HG02678 (cell line): ENCODE data around the gene DDX51.
"Not testable (repeated sequence)": the region's sequence is repeated elsewhere in the genome, so short reads cannot be mapped to it uniquely, and the experiment has no call there.

ENCODE experiments used
- ATAC-seq: cut with Tn5 transposase; IDR thresholded peaks from one replicate; pipeline ENCODE4 v1.9.1; 2021; ENCODE audit warnings: mild to moderate bottlenecking, moderate library complexity; ENCODE audit not compliant: unreplicated experiment

Gene DDX51

GRCh38 chr12:132154941-132155770 is 11.0 kb upstream of the DDX51 start:
- no peak for ATAC-seq

GRCh38 chr12:132154341-132154761 is 10.2 kb upstream of the DDX51 start:
- ATAC-seq = peak; percentile 27

GRCh38 chr12:132153501-132154340 is 9.6 kb upstream of the DDX51 start:
- peak; percentile 86 for ATAC-seq

GRCh38 chr12:132152953-132153352 is 8.8 kb upstream of the DDX51 start:
- ATAC-seq = no peak

GRCh38 chr12:132152411-132152821 is 8.3 kb upstream of the DDX51 start:
- no peak for ATAC-seq

GRCh38 chr12:132151766-132152410 is 7.8 kb upstream of the DDX51 start:
- no peak for ATAC-seq

- no peak for ATAC-seq
Observed at GRCh38 chr12:132151145-132151765, 7.1 kb upstream of the DDX51 start.

GRCh38 chr12:132150780-132151144 is 6.6 kb upstream of the DDX51 start:
- no peak for ATAC-seq

- not testable (repeated sequence) for ATAC-seq
Observed at GRCh38 chr12:132149526-132149925, 5.4 kb upstream of the DDX51 start.

GRCh38 chr12:132148368-132149045 is 4.4 kb upstream of the DDX51 start:
- no peak for ATAC-seq

- no peak for ATAC-seq
Observed at GRCh38 chr12:132147423-132148367, 3.6 kb upstream of the DDX51 start.

- no peak for ATAC-seq
Observed at GRCh38 chr12:132146772-132147422, 2.8 kb upstream of the DDX51 start.

GRCh38 chr12:132146098-132146497 is 2.0 kb upstream of the DDX51 start:
- no peak for ATAC-seq

- no peak for ATAC-seq
Observed at GRCh38 chr12:132145334-132145733, 1.2 kb upstream of the DDX51 start.

GRCh38 chr12:132144810-132145168 is 670 bp upstream of the DDX51 start:
- no peak for ATAC-seq

- peak; percentile 27 for ATAC-seq
Observed at GRCh38 chr12:132143336-132144071, 615 bp downstream of the DDX51 start.

- ATAC-seq = no peak
Observed at GRCh38 chr12:132142679-132143335, 1.3 kb downstream of the DDX51 start.
